SKM-1 treated with dmso at 0.1 percent for 144 hours (cell line): Measurements from ENCODE around the gene TERT.

ENCODE experiments used
- DNase-seq: peaks from one replicate; lab custom pipeline; 2025; ENCODE audit not compliant: unreplicated experiment; lab: John Stamatoyannopoulos, UW

TERT gene

DNA sequence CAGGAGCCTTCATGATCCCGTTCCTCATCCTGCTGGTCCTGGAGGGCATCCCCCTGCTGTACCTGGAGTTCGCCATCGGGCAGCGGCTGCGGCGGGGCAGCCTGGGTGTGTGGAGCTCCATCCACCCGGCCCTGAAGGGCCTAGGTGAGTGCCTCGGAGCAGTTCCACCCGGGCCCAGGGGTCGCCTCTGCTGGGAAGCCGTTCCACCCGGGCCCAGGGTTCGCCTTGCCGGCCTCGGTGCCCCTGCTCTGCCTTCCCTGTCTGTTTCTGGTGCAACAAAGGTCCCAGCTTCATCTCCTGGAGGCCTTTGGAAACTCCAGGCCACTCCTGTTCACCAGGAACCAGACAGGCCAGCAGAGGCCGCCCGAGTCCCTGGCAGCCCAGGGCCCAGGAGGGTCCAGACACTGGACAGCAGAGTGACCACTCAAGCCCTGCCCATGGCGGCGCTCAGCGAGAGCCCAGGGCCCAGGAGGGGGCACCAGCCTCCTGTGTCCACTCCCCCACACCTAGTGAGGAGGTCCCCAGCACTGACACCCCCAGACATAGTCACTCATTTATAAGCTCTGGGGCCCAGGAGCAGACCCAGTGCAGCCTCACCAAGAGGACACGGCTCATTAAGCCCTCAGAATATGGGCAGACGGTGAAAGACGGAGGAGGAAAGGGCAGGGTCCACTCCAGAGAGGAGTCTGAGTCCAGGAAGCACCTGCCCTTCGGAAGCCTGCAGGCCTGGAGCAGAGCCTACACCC lies 86.0 kb downstream of the TERT start:
- no peak for DNase-seq

DNA sequence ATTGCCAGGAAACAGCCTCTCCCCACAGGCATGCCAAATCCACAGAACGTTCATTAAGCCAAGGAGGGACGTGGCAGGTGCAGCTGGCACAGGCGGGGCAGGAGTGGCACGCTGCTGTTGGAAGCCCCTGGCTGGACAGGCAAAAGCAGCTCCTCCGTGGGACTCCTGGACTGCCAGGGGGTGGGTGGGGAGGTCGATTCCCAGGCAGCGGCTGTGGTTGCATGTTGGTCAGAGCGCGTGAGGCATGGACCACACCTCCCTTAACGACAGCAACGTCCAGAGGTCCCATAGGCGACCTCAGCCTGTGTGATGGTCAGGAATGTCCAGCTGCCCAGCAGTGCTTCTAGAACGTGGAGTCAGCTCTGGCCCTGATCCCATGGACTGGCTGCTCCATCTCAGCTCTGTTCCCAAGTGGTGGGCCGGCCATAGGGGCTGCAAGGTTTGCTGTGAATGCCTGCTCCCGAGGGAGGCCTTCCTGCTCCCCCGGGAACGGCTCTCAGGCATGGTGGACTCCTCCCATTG lies 86.6 kb downstream of the TERT start:
- no peak for DNase-seq

GRCh38 chr5:1207555-1207954 lies 87.3 kb downstream of the TERT start:
- no peak for DNase-seq

DNA sequence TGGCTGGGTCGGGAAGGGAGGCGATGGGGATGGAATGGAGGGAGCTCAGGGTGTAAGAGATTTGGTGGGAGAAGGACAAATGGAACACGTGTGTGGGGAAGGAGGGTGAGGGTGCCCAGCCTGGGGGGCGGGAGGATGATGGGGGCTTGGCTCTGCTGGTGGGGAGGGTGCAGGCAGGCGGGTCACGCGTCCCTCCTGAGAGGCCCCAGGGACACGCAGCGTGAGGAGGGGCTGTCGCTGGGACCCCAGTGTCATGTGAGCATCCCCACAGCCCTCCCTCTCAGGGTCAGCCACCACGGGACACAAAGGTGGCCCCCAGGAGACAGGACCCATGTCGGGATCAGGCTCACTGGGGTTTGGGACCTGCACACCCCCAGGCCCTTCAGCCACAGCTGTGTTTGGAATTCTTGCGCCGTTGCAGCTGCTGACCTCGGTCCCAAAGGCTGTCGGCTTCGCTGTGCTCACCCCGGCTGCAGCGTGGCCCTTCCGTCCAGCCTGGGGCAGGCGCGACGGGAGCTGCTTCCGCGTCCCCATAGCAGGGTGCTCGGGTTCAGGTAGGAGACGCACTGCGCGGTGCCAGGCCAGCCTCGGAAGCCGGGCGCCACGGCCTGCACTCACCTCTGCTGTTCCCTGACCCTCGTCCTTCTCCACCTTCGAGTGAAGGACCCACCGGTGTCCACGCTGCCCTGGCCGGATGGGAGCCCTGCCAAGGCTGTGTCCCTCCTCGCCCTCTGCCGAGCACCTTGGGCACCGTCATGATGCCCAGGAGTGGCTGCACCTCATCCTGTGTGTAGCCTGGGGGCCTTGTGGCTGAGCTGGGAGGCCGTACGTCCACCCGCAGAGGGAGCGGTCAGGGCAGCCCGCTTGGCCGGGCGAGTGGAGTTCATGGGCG lies 88.1 kb downstream of the TERT start:
- DNase-seq = no peak

DNA sequence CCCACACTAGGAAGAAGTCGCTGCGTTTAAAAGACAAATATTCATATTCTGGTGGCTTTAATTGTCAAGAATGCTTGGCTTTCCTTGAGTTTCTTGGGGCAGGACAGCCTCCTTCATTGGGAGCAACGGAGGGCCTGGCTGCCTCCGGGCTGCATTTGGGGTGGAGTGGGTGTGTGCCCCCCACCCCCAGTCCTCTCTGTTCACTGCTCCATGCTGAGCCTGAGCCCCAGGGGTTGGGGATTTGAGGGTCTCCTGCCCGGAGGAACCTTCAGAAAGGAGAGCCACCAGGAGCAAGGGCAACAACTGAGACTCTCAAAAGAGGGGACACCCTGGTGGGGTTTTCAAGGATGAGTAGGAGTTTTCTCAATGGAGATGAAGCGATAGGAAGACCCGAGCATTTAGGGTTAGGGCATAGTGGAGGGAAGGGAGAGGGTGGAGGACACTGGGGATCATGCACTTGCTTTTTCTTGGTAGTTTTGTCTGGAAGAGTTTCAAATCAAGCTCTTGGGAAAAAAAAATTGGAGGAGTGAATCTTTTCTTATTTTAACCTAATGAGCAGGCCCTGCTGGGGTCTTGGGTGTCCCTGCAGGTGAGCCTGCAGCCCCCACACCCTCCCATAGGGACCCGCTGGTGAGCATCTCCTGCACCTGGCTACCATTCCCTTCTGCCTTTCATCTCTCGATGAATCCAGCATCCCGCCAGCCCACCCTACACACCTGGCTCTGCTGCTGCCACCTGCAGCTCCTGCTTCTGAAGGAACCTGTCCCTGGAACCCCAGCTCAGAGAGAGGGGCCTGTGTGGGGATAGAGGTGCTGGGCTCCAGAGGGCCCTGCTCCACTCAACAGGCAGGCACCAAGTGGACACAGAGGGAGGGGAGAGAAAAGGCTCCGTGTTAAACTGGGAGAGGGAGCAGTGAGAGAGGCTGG lies 89.3 kb downstream of the TERT start:
- peak; percentile 63 for DNase-seq

- DNase-seq = peak; percentile 21
Observed at GRCh38 chr5:1204693-1205242, 90.1 kb downstream of the TERT start.

DNA sequence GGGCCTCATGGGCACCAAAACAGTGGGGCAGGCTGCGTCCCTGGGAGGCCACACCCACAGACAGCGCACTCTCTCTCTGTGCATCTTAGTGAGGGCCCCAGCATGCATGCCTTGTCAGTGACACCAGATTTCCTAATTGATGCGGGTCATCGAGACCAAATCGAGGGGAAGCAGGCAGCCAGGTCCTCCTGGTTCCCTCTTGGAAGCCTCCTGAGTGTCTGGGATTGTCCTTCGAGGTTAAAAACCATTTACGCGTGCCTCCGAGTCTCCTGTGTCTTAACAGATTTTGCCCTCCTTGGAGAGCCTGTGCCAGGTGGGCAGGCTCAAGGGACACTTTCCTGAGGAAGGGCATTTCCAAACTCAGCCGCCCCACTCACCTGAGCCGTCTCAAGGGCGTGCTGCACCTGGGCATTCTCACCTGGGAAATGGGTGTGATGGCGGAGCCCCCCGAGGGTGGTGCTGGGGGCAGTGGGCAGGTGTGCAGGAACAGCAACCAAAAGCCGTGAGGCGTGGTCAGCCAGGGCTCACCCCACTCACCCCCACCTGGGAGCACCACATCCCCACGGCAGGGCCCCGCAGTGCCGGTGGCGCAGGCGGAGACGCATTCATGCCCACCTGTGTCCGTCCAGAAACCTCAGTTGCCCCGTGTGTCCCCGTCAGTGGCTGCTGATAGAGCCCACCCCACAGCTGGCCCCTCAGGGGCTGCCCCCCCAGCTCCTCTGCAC lies 90.7 kb downstream of the TERT start:
- DNase-seq = no peak

DNA sequence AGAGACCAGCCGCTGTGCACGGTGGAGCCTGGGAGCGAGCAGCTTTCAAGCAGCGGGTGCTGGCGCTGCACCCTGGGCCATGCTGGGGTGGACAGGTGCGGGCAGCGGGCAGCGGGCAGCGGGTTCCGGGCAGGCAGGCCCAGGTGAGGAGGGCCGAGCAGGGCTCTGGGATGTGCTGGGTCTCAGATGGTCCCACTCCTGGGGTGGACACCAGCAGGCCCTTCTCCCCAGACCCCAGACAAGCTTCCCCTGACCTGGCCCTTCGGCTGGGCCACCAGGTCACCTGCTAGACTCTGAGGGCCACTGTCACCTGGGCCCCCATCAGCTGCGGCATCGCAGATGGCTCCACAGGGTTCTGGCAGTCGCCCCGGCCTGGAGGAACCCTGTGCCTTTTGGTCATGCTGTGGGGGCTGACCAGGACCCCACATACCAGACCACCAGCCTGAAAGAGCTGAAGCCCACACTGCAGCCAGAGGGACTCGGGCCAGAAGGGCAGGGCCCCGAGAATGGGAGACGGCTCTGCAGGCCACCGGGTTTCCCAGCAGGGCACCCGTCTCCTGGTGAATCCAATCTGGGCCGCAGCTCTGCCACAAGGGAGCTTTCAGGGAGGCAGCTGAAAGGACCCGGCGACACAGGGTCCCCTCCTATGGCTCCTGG lies 91.4 kb downstream of the TERT start:
- no peak for DNase-seq
